Ascending aorta (tissue), 2 donors: ENCODE results near the gene MYOD1. TPM values are rescaled to one million over a fixed set of nuclear protein-coding genes. Genes with fewer than 3 reads are reported as not detected.

Source experiments
- DNase-seq, 2 donors: peaks; one replicate each; pipeline ENCODE4 v3.0.0-alpha.2; 2019; ENCODE audit warnings: low spot score in 2 of 2
- H3K27ac ChIP-seq, 2 donors: fragments of 200-600 bp; sonication (generic); one replicate each; pipeline ENCODE4 v1.5.1; 2016 to 2017; ENCODE audit warnings: mild to moderate bottlenecking in 1 of 2
- H3K27me3 ChIP-seq: fragments of 200-600 bp; sonication (generic); one replicate; pipeline ENCODE4 v1.5.1; 2017
- H3K36me3 ChIP-seq, 2 donors: fragments of 200-600 bp; sonication (generic); one replicate each; pipeline ENCODE4 v1.5.1; 2016
- H3K4me1 ChIP-seq, 2 donors: fragments of 200-600 bp; sonication (generic); one replicate each; pipeline ENCODE4 v1.5.1; 2016 to 2017; ENCODE audit warnings: mild to moderate bottlenecking in 1 of 2
- H3K4me3 ChIP-seq, 2 donors: fragments of 200-600 bp; sonication (generic); one replicate each; pipeline ENCODE4 v1.5.1; 2016 to 2017; ENCODE audit warnings: mild to moderate bottlenecking in 1 of 2
- H3K9me3 ChIP-seq, 2 donors: fragments of 200-600 bp; sonication (generic); one replicate each; pipeline ENCODE4 v1.5.1; 2016
- CTCF ChIP-seq, 3 experiments: fragments of 200-600 bp in 2 of 3; fragments of 450-650 bp in 1 of 3; sonication (generic) in 2 of 3; IDR thresholded peaks; one replicate each; pipeline ENCODE4 v1.5.1; 2016 to 2019; ENCODE audit warnings: antibody characterized with exemption in 3 of 3, mild to moderate bottlenecking in 1 of 3, moderate library complexity in 1 of 3
- intact Hi-C: fragments of 100-400 bp; cut with DNase I; formaldehyde crosslinking; loops from one replicate; pipeline ENCODE4 v1.15.1; 2023
- total RNA-seq: library from RNA; depleted of rRNA; stranded (reverse); fragments of >200 nt; gene quantifications from one replicate; pipeline ENCODE4 v1.1.0, GENCODE V29; 2016

MYOD1 gene
- total RNA-seq, 1 donor from 2014 or later = not detected

GRCh38 chr11:17692931-17693330 is 26.4 kb upstream of the MYOD1 start:
- no peak overlapping the region for H3K4me3 ChIP-seq
- H3K27me3 ChIP-seq = peaks cover 6% of the 10 kb centered on the region
- no peak overlapping the region for H3K27ac ChIP-seq
- TF ChIP-seq CTCF (IDR thresholded peaks at IDR 0.05) = no peak
- no peaks in the 10 kb centered on the region for H3K4me1 ChIP-seq
- intact Hi-C loops = no loop called here
- no peaks in the 10 kb centered on the region for H3K36me3 ChIP-seq
- no peaks in the 10 kb centered on the region for H3K9me3 ChIP-seq
- DNase-seq = no peak

DNA sequence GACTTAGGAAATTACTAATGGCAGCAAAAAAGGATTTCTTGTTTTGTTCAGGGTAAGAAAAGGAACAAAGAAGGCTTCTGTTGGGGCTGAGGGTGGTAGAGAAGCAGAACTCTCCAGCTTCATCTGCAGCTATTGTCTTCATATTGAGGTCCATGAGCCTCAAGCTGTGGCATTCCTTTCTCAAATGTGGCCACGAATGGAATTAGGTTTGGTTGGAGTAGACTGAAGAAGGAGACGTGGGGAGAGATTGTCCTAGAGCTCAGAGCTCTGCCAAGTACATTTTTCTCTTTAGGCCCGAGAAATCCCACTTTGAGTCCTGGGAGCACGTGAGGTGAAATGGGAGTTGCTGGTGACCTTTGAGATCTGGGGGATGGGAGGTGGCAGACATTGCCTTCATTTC is 25.8 kb upstream of the MYOD1 start:
- no peak for TF ChIP-seq CTCF (IDR thresholded peaks at IDR 0.05)
- DNase-seq = no peak
- H3K4me1 ChIP-seq = no peaks in the 10 kb centered on the region
- H3K9me3 ChIP-seq = no peaks in the 10 kb centered on the region
- intact Hi-C loops = no loop called here
- H3K4me3 ChIP-seq = no peak overlapping the region
- H3K36me3 ChIP-seq = no peaks in the 10 kb centered on the region
- H3K27ac ChIP-seq = no peak overlapping the region
- peaks cover 6% of the 10 kb centered on the region for H3K27me3 ChIP-seq

DNA sequence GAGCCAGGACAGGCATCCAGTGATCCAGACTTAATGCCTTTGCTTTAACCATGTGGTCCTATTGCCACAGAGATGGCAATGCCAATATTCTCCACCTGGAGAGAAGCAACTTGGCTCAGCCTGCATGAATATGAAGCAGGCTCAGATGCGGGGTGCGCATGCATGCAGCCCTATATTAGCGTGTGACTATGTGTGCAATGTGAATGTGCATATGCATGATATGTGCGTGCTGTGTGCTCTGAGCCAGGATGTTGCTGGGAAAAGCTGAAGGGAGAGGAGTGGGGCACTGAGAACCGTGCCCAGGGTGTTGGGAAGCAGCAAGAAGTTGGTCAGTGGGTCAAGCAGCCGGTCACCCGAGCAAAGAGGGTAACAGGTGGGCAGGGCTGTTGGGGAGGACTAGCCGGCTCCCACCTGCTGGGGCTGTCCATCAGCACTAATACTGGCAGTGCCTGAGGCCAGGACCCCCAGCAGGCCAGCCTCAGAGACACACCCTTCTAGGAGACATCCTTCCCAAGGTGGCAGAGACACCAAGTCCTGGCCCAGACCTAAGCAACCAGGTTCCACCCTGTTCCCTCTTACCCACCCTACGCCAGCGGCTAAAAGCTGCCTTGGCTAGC is 24.8 kb upstream of the MYOD1 start:
- no peak for TF ChIP-seq CTCF (IDR thresholded peaks at IDR 0.05)
- Histone ChIP-seq H3K36me3 (no peaks in the 10 kb centered on the region), H3K4me1 (no peaks in the 10 kb centered on the region), H3K27me3 (peaks cover 6% of the 10 kb centered on the region), H3K9me3 (no peaks in the 10 kb centered on the region), H3K4me3 (no peak overlapping the region), H3K27ac (no peak overlapping the region)
- no peak for DNase-seq
- intact Hi-C loops = no loop called here

DNA sequence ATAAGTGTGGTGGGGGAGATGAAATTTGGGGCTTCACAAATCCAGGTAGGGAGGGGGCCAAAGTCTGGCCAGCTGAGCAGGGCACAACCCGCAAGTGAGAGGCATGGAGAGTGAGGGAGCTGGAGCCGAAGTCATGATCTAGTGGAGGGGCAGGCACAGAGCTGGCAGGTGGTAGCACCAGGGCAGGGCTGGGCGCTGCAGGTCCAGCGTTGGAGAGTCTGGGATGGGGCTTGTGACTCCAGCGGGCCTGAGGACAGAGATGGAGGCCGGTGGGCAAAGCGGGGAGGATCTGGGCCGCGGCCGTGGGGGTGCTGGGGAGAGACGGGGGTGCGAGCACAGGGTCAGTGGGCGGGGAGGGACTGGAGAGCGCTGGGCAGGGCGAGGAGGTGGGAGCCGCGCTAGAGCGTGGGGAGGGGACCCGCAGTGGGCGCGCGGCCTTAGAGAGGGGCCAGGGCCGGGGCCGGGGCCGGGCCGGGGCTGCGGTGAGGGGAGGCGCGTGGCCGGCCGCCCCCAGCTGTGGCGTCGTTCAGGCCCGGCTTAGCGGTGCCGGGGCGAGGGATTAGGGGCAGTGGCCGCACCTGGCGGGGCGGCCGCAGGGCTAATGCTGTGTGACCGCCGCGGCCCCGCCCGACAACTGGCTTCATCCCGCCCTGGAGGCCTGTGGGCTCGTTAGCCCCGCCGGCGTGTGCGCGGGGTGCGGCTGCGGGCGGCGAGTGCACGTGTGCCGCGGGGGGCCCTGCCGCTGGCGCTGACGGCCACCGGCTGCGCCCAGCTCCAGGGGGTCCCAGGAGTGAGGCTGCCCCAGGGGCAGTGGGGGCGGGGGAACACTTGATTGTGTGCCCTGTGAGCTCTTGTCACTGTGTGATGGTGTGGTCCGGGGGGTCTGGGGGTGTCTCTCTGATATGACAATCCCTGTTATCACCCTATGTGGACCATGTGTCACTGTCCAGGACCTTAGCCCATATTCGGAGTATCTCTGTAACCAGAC is 23.6 kb upstream of the MYOD1 start:
- no peak for DNase-seq
- no peaks in the 10 kb centered on the region for H3K36me3 ChIP-seq
- H3K9me3 ChIP-seq = no peaks in the 10 kb centered on the region
- H3K27ac ChIP-seq = no peak overlapping the region
- no peak overlapping the region for H3K4me3 ChIP-seq
- intact Hi-C loops = no loop called here
- peaks cover 6% of the 10 kb centered on the region for H3K27me3 ChIP-seq
- no peaks in the 10 kb centered on the region for H3K4me1 ChIP-seq
- TF ChIP-seq CTCF (IDR thresholded peaks at IDR 0.05) = no peak

DNA sequence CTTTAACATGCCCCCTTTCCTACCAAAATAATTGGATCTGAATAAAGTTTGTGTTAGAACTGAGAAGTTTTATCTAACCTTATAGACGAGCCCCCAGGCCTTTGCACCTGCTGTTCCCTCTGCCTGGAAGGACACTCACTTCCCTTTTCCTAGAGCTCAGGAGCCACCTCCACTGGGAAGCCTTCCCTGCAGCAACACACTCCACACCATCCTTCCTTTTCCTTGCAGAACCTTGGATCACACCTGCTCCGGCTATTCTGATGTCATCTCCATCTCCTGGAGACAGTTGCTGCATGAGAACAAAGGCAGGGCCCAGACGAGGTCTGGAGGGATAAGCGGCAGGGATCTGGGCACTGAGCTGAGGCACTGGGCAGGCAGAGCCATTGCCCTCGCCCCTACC is 22.6 kb upstream of the MYOD1 start:
- no peak for TF ChIP-seq CTCF (IDR thresholded peaks at IDR 0.05)
- no peaks in the 10 kb centered on the region for H3K4me1 ChIP-seq
- H3K9me3 ChIP-seq = no peaks in the 10 kb centered on the region
- no peaks in the 10 kb centered on the region for H3K36me3 ChIP-seq
- DNase-seq = no peak
- H3K27me3 ChIP-seq = peaks cover 6% of the 10 kb centered on the region
- no peak overlapping the region for H3K4me3 ChIP-seq
- intact Hi-C loops = no loop called here
- H3K27ac ChIP-seq = no peak overlapping the region
